GM18499 (cell line): ENCODE measurements around the gene SPATA16.

Experiments
- ATAC-seq: cut with Tn5 transposase; IDR thresholded peaks from one replicate; pipeline ENCODE4 v1.9.1; 2021; ENCODE audit warnings: moderate number of reproducible peaks; ENCODE audit not compliant: insufficient read depth, unreplicated experiment

The SPATA16 gene

GRCh38 chr3:173007079-173007723, 133.8 kb downstream of the SPATA16 start:
- ATAC-seq = no peak

- no peak for ATAC-seq
Measured at GRCh38 chr3:173006006-173006405, 135.0 kb downstream of the SPATA16 start.

- ATAC-seq = no peak
Measured at GRCh38 chr3:173004681-173005080, 136.4 kb downstream of the SPATA16 start.

- no peak for ATAC-seq
Measured at GRCh38 chr3:173003956-173004355, 137.1 kb downstream of the SPATA16 start.

GRCh38 chr3:173003471-173003870, 137.6 kb downstream of the SPATA16 start:
- no peak for ATAC-seq

- ATAC-seq = no peak
Measured at GRCh38 chr3:173001622-173002021, 139.4 kb downstream of the SPATA16 start.

GRCh38 chr3:173000553-173000952, 140.5 kb downstream of the SPATA16 start:
- no peak for ATAC-seq

- no peak for ATAC-seq
Measured at GRCh38 chr3:172993412-172993811, 147.6 kb downstream of the SPATA16 start.

- no peak for ATAC-seq
Measured at GRCh38 chr3:172991424-172991996, 149.5 kb downstream of the SPATA16 start.

GRCh38 chr3:172989373-172989772, 151.7 kb downstream of the SPATA16 start:
- ATAC-seq = no peak

GRCh38 chr3:172987273-172987672, 153.8 kb downstream of the SPATA16 start:
- ATAC-seq = no peak

- ATAC-seq = no peak
Measured at GRCh38 chr3:172984914-172985313, 156.1 kb downstream of the SPATA16 start.

GRCh38 chr3:172982736-172983364, 158.2 kb downstream of the SPATA16 start:
- ATAC-seq = no peak

GRCh38 chr3:172981407-172981983, 159.5 kb downstream of the SPATA16 start:
- no peak for ATAC-seq

- ATAC-seq = no peak
Measured at GRCh38 chr3:172980849-172981248, 160.2 kb downstream of the SPATA16 start.

- no peak for ATAC-seq
Measured at GRCh38 chr3:172977696-172978095, 163.3 kb downstream of the SPATA16 start.

GRCh38 chr3:172974969-172975368, 166.1 kb downstream of the SPATA16 start:
- ATAC-seq = no peak

- no peak for ATAC-seq
Measured at GRCh38 chr3:172973799-172974198, 167.2 kb downstream of the SPATA16 start.

- ATAC-seq = no peak
Measured at GRCh38 chr3:172972717-172973116, 168.3 kb downstream of the SPATA16 start.

GRCh38 chr3:172972067-172972466, 169.0 kb downstream of the SPATA16 start:
- no peak for ATAC-seq

- ATAC-seq = no peak
Measured at GRCh38 chr3:172968646-172969045, 172.4 kb downstream of the SPATA16 start.
